GM18951 (cell line): ENCODE data around the gene TESPA1.
"Not testable (repeated sequence)": the region's sequence is repeated elsewhere in the genome, so short reads cannot be mapped to it uniquely, and the experiment has no call there.

Experiments
- POLR2A ChIP-seq: IDR thresholded peaks from 4 replicates; pipeline ENCODE4 v1.6.1; 2011; ENCODE audit warnings: mild to moderate bottlenecking; ENCODE audit not compliant: insufficient read length, insufficient read depth; ENCODE audit errors: extremely low read depth
- in situ Hi-C: fragments of 300-500 bp; cut with MboI; formaldehyde crosslinking; loops from one replicate; pipeline ENCODE4 v1.12.0; 2022; ENCODE audit warnings: low sequenced_read_pairs, mixed read lengths, inconsistent platforms; ENCODE audit not compliant: unreplicated experiment

TESPA1 gene

DNA sequence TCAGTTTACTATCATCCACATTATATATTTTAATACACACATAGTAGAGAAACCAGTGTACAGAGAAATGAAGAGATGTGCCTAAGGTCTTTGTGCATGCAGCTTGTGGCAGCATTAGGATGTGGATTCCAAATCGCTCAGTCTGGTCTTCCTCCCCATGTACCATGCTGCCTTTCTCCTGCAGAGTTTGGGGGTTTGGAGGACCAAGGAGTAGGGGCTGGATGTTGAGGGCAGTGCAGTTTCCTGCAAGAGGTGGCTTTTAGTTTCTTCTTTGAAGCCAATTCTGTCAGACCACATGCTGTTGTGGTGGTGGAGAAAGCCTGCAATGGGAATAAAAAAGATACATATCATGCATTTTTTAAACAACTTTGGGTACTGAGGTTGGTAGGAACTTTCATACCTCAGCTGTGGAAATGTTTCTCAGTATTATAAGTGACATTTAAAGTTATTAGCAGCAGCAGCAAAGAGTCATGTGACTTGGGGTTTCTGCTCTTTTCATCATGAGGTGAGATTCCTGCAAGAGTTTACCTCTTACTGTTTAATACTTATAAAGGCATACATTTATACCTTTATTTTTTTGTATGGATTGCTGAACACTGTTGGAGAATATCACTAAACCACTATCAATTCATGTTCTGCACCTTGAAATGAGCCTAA is 34.4 kb downstream of the TESPA1 start:
- in situ Hi-C loops, result loop anchor here (10.0 kb wide), 1 partner anchor 205 kb away; no protein-coding TSS in a partner anchor

DNA sequence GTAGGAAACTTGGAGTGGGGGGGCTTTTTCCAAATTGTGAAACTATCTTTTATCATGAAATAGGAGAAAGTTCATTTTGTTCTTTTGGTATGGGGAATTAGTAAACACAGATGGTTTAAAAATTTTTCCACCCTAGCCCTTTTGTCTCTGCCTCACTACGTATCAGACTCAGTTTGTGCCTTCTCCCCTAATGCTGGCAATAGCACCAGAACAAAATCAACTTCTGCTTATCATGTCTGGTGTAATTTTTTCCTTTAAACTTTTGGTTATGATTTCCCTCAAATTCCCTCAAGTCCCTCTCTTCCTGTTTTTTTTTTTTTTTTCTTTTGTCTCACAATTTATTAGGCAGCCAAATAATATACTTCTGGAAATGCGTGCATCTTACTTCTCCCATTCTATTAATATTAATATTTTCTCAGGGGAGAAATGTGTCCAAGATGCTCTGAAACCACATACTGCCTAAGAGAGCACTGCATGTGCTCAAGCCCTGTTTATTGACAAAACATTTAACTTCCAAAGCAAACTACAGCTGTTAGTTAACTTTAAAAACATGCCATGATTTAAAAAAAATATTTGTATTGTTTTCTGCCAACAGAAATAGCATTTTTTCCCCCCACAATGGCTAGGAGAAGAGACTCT is 35.4 kb downstream of the TESPA1 start:
- TF ChIP-seq POLR2A, result no peak
- in situ Hi-C loops, result no loop called here

More for the DNA sequence above, 34.4 kb downstream of the TESPA1 start:
- no peak for TF ChIP-seq POLR2A

DNA sequence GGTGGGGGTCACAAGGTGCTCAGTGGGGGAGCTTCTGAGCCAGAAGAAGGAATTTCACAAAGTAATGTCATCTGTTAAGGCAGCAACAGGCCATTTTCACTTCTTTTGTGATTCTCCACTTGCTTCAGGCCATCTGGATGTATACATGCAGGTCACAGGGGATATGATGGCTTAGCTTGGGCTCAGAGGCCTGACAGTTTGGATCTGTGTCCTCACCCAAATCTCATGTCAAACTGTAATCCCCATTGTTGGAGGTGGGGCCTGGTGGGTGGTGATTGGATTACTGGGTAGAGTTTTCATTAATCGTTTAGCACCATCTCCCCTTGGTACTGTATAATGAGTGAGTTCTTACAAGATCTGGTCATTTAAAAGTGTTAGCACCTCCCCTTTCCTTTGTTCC is 36.4 kb downstream of the TESPA1 start:
- in situ Hi-C loops, result no loop called here

DNA sequence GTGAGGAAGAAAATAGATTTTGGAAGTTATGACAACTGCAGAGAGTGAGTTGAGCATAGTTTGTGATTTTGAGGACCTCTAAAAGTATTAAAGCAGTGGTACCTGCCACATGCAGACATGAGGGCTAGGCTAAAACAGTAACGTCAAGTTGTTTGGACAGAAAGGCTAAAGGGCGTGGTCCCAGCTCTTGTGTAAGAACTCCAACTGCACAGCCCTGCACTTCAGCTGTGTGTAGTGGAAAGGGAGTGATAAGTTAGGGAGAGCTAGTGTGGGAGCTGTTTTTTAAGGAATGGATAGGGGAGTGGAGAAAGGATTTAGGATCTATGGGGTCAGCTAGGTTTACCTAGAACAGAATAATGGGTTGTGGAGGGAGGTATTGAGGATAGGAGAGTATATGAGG is 39.5 kb downstream of the TESPA1 start:
- no peak for TF ChIP-seq POLR2A
- in situ Hi-C loops, result no loop called here

More for the DNA sequence above, 36.4 kb downstream of the TESPA1 start:
- no peak for TF ChIP-seq POLR2A

DNA sequence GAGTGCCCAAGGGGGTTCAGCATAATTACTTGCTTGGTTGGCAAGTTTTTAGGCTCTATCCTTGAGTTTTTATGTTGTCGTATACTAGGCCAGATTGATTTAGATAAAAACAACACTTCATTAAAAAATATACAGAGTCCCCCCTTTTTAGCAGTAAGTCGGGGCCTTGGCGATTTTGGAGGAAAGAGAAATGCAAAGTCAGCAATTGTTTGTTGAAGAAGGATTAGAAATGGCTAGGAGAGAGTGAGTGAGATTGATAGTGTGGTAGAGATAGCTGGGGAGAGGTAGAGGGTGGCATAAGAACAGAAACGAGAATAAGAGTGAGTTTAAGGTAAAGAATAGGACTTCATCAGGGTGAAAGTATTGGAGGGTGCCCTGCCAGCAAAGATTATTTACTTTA is 41.3 kb downstream of the TESPA1 start:
- in situ Hi-C loops, result not testable (repeated sequence)

DNA sequence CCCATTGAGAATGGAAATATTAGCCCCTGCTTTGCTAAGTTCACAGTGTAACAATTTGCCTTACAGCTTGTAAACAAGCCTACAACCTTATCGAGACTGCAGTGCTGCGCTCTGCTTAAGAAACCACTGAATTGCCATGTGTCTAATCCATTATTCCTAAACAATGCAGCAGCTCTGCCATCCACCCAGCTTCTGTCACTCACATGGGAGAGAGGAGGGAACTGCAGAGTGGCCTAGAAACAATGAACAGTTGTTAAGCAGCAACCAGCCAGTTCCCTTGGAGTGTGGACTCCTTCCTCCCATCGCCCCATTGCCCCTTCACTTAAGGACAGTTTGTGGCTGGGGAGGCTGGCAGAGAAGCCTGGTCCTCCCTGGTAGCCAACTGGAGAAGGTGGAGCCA is 42.9 kb downstream of the TESPA1 start:
- no peak for TF ChIP-seq POLR2A
- in situ Hi-C loops, result no loop called here

DNA sequence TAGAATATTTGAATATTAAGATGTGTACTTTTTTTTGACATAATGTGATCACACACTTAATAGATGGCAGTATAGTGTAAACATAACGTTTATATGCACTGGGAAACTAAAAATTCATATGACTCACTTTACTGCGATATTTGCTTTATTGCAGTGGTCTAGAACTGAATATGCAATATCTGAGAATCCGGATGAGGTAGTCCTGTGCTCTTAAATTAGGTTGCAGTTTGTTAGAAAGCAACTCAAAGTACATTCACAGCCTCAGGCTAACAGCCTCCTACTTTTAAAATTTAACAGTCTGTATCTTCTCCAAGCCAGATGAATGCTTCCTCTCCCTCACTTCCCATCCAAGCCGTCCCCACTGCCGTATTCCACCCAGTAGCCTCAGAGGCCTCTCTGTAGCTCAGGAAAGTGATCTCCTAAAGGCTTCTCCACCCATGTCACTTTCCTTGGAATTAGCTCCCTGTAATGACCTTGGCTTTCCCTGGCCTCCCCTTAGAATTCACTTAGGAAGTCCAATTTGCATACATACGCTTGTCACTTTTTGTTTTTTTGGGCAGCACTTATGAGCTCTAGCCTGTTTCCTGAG is 43.7 kb downstream of the TESPA1 start:
- no peak for TF ChIP-seq POLR2A
- in situ Hi-C loops, result no loop called here

DNA sequence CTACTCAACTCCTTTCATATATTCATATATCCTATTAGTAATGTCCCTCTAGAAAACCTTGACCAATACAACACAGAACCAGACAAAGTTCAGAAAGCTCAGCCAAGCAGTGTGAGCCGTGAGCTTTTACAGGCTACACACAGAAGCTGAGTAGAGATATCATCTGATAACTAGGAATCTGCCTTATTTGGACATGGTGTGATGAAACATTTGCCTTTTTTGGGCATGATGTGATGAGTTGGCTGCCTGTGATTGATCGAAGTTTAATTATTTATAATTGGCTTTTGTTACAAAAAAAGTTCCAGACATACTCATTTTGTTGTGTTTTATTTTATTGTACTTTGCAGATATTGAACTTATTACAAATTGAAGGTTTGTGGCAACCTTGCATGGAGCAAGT is 46.6 kb downstream of the TESPA1 start:
- in situ Hi-C loops, result no loop called here
- no peak for TF ChIP-seq POLR2A

DNA sequence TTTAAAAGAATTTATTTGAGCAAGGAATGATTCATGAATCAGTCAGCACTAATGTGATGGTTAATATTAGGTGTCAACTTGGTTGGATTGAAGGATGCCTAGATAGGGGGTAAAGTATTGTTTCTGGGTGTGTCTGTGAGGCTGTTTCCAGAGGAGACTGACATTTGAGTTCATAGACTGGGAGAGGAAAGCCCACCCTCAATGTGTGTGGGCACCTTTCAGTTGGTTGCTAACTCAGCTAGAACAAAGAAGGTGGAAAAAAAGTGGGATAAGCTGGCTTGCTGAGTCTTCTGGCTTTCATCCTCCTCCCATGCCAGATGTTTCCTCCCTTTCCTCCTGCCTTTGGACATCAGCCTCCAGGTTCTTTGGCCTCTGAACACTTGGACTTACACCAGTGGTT is 47.2 kb downstream of the TESPA1 start:
- TF ChIP-seq POLR2A, result no peak
- in situ Hi-C loops, result no loop called here

DNA sequence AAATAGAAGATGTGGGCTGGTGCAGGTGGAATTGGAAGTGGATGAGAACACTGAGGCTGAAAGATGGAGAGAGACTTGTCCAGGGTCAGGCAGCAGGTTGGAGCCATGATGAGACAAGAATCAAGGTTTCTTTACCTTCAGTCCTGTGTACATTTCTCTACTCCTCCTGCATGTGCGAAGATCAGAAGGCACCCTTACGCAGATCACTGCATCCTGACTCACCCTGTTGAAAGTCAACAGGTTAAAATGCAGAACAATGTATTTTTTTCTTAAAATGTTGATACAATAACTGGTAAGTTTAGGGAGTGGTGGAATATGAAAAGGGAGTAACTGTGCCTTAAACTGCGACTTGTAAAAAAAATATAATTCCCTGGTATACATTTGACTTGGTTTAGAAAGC is 47.8 kb downstream of the TESPA1 start:
- in situ Hi-C loops, result no loop called here
- TF ChIP-seq POLR2A, result no peak

DNA sequence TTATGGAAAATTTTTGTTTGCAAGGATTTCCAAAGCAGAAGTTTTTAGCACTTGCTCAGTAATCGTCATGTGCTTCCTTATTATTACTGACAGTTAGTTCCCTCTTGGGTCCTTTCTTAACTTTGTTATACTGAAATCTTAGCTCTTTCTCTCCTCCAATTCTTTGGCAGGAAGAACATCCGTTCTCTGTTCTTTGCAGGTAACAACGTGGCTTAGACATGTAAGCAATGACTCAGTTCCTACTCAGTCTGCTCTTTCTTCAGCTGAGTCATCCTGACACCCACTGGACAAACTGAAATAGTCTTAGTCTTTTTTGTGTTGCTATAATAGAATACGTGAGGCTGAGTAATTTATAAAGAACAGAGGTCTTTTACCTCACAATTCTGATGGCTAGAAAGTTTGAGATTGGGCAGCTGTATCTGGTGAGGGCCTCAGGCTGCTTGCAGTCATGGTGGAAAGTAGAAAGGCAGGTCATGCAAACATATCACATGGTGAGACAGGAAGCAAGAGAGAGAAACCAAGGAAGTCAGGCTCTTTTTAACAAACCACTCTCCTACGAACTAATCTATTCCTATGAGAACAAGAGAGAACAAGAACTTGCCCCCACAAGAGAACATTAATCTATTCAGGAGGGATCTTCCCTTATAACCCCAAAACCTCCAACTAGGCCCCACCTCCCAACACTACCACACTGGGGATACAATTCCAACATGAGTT is 49.2 kb downstream of the TESPA1 start:
- no peak for TF ChIP-seq POLR2A
- in situ Hi-C loops, result no loop called here

DNA sequence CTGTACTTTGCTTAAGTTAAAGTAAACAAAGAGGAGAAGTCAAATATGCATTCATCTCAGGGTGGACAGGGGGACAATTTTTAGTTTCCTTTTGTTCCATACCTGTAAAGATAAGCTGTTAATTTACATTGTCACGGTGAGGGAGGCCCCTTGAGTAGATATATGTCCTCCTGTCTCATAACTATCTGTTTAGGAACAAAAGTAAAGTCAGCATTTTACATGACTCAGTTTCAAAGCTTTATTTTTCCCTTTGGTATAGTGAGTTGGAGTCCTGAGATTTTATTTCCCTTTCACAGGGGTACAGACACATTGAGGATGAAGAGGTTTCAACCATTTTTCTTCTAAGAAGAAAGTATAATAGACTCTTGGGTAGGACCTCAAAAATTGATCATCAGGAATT is 50.1 kb downstream of the TESPA1 start:
- no peak for TF ChIP-seq POLR2A
- in situ Hi-C loops, result no loop called here

DNA sequence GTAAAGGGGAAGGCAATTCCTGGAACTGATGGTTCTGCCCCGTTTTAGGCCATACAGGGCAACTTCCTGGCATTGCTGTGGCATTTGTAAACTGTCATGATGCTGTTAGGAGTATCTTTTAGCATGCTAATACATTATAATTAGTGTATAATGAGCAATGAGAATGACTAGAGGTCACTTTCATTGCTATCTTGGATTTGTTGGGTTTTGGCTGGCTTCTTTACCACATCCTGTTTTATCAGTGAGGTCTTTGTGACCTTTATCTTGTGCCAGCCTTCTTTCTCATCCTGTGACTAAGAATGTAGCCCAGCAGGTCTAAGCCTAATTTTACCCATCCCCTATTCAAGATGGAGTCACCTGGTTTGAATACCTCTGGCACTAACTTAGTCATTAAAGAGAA is 51.2 kb downstream of the TESPA1 start:
- in situ Hi-C loops, result no loop called here
- TF ChIP-seq POLR2A, result no peak
